Mucosa of descending colon (tissue), 3 donors: ENCODE results near the gene GPC3. TPM values are rescaled to one million over a fixed set of nuclear protein-coding genes. Genes with fewer than 3 reads are reported as not detected.

ENCODE experiments used
- ATAC-seq: fragments of 200-7000 bp; cut with Tn5 transposase; one replicate; pipeline ENCODE4 v1.9.1; 2020; ENCODE audit warnings: mild to moderate bottlenecking, moderate library complexity
- DNase-seq, 3 donors: peaks; one replicate each; pipeline ENCODE4 v3.0.0-alpha.2; 2020
- H3K36me3 ChIP-seq: fragments of 200-600 bp; one replicate; pipeline ENCODE4 v1.8.0; 2021; ENCODE audit warnings: low read depth, mild to moderate bottlenecking
- H3K4me1 ChIP-seq: fragments of 200-600 bp; one replicate; pipeline ENCODE4 v1.8.0; 2021; ENCODE audit warnings: low read depth, mild to moderate bottlenecking
- H3K4me3 ChIP-seq: fragments of 200-600 bp; one replicate; pipeline ENCODE4 v1.8.0; 2021; ENCODE audit warnings: mild to moderate bottlenecking
- H3K9me3 ChIP-seq: fragments of 200-600 bp; one replicate; pipeline ENCODE4 v1.8.0; 2021; ENCODE audit warnings: mild to moderate bottlenecking
- intact Hi-C, 2 donors: fragments of 100-400 bp; cut with DNase I in 1 of 2; cut with micrococcal nuclease in 1 of 2; formaldehyde crosslinking; loops; one replicate each; pipeline versions ENCODE4 v1.11.0 to v1.11.1; 2022; cut with DNase I, micrococcal nuclease
- total RNA-seq, 3 donors: library from RNA; stranded (reverse); fragmentation: NEBNext Ultra II Directional in 2 of 3; extraction: Animal tissue kit (Norgen Biotek cat#: 25700) in 2 of 3; gene quantifications; one replicate each; pipeline versions ENCODE4 v1.2.1 to v1.2.4, GENCODE V29; 2021 to 2023
- TF ChIP-seq, protein P1 (sequence below): fragments of 200-600 bp; IDR thresholded peaks from one replicate; pipeline ENCODE4 v1.8.0; 2022; ENCODE audit warnings: antibody characterized with exemption, mild to moderate bottlenecking
- donor health status: DM: no; HTN: no; CAD: no; lungs with moderate emphysema.
- donor health status: DM: no; HTN: no; CAD: no.
- donor health status: DM: no; HTN: yes; CAD: no.

GPC3 gene
- total RNA-seq, 3 donors from 2014 or later, result 0.55 to 2.8 (median 2.1) TPM

DNA sequence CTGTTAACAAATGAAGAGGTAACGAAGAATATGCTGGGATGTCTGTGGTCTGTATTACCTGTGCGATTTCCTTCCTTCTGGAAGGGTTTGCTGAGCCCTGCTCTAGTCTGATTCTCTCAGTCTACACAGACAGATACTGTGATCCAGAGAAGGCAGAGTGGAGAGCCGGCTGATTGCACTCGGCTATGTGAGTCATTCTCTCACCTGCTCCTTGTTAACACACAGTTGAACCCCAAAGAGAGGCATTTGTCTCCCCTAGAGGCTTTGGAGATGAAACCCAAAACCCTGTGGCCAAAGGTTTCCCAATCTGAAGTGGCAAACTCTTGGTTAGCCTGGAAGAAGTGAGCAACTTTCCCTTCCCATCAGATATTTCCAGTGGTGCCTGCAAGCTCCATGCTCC lies 492.0 kb downstream of the GPC3 start:
- no peaks in the 10 kb centered on the region for H3K4me1 ChIP-seq
- DNase-seq, result no peak
- TF ChIP-seq, protein P1, sequence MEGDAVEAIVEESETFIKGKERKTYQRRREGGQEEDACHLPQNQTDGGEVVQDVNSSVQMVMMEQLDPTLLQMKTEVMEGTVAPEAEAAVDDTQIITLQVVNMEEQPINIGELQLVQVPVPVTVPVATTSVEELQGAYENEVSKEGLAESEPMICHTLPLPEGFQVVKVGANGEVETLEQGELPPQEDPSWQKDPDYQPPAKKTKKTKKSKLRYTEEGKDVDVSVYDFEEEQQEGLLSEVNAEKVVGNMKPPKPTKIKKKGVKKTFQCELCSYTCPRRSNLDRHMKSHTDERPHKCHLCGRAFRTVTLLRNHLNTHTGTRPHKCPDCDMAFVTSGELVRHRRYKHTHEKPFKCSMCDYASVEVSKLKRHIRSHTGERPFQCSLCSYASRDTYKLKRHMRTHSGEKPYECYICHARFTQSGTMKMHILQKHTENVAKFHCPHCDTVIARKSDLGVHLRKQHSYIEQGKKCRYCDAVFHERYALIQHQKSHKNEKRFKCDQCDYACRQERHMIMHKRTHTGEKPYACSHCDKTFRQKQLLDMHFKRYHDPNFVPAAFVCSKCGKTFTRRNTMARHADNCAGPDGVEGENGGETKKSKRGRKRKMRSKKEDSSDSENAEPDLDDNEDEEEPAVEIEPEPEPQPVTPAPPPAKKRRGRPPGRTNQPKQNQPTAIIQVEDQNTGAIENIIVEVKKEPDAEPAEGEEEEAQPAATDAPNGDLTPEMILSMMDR, result no peak
- H3K4me3 ChIP-seq, result no peak overlapping the region
- no peak for ATAC-seq
- H3K36me3 ChIP-seq, result no peaks in the 10 kb centered on the region
- H3K9me3 ChIP-seq, result no peaks in the 10 kb centered on the region
- intact Hi-C loops, result no loop called here

DNA sequence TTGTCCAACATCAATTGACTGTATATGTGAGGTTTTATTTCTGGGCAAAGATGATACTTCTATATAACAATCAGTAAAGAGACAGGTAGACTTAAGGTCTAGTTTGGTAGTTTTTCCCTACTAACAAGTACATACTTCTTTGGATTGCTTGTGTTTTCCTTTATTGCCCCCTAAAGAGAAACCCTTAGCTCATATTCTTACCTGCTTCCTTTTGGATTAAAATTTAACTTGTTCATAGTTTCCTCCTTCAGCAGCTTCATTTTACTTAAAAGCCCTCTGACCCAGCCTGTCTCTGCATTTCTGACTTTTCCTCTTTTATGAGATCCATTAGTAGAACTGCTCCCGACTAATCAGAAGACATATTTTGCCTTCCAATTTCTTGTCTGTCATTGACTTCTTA lies 494.4 kb downstream of the GPC3 start:
- DNase-seq (no peak), ATAC-seq (peak; percentile 50)
- TF ChIP-seq, protein P1, result no peak
- H3K4me1 ChIP-seq, result no peaks in the 10 kb centered on the region
- no peaks in the 10 kb centered on the region for H3K9me3 ChIP-seq
- intact Hi-C loops, result no loop called here
- no peaks in the 10 kb centered on the region for H3K36me3 ChIP-seq
- no peak overlapping the region for H3K4me3 ChIP-seq
